NCI-H524 (cell line): ENCODE data around the gene MTERF1.

Experiments
- DNase-seq, 2 experiments: peaks; one replicate each; lab custom pipeline; 2025; lab: John Stamatoyannopoulos, UW

Gene MTERF1

DNA sequence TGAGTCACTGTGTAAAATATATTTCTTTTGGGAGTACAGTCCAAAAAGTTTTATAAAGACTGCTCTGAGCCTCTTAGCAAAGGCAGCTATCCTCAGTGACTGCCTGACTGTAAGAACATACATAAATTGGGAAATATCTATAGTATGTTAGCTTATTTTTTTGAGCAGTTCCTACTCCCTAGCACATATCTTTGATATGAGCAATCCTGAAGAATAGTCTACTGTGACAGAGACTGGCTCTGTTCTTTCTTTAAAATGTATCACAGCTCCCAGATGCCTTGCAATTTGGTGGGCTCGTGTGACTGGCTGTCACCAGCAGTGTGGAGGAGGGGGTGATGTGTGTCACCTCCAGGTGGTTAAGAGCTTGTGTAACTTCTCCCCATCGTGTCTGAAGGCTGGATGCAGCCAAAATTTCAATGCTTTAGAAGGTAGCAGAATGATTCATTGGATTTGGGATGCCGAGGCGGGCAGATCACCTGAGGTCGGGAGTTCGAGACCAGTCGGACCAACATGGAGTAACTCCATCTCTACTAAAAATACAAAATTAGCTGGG is 47.9 kb downstream of the MTERF1 start:
- no peak for DNase-seq

- DNase-seq = no peak
Observed at GRCh38 chr7:91827169-91827568, 53.3 kb downstream of the MTERF1 start.

DNA sequence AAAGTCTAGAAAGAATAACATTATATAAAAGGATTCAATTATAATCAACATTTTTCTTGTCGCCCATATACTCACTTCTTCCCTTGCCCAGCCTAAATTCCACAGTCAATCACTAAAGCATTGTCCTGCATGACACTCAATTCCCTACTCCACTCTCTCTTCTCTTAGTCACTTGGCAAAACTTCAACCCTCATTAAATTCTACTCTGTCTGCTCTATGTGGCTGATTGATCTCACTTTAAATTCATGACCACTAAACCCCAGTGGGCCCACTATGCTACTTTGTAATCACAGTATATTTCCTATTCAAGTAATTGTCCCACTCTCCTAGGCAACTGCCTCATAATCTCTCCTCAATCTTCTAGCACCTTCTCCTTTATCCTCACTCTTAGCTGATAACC is 54.1 kb downstream of the MTERF1 start:
- DNase-seq = no peak

- no peak for DNase-seq
Observed at GRCh38 chr7:91824201-91824600, 56.3 kb downstream of the MTERF1 start.
